Ishikawa (cell line): Measurements from ENCODE around the gene PDE8A.

Experiments used
- CEBPB ChIP-seq: IDR thresholded peaks from 2 replicates; pipeline ENCODE4 v1.6.1; 2012
- CREB1 ChIP-seq: IDR thresholded peaks from 2 replicates; pipeline ENCODE4 v1.6.1; 2012; ENCODE audit warnings: low read depth
- EGR1 ChIP-seq: IDR thresholded peaks from 2 replicates; pipeline ENCODE4 v1.6.1; 2012
- EP300 ChIP-seq: IDR thresholded peaks from 2 replicates; pipeline ENCODE4 v1.6.1; 2012; ENCODE audit warnings: borderline replicate concordance
- FOXM1 ChIP-seq: IDR thresholded peaks from 2 replicates; pipeline ENCODE4 v1.6.1; 2012; ENCODE audit warnings: low read depth, borderline replicate concordance
- MAX ChIP-seq: IDR thresholded peaks from 2 replicates; pipeline ENCODE4 v1.6.1; 2012
- NFIC ChIP-seq: IDR thresholded peaks from 2 replicates; pipeline ENCODE4 v1.6.1; 2012
- RAD21 ChIP-seq: IDR thresholded peaks from 2 replicates; pipeline ENCODE4 v1.6.1; 2012; ENCODE audit warnings: low read depth
- REST ChIP-seq: IDR thresholded peaks from 2 replicates; pipeline ENCODE4 v1.6.1; 2012; ENCODE audit warnings: low read depth, mild to moderate bottlenecking
- TAF1 ChIP-seq: IDR thresholded peaks from 2 replicates; pipeline ENCODE4 v1.6.1; 2012; ENCODE audit warnings: low read depth, mild to moderate bottlenecking
- TCF12 ChIP-seq: IDR thresholded peaks from 2 replicates; pipeline ENCODE4 v1.6.1; 2012; ENCODE audit warnings: low read depth
- TEAD4 ChIP-seq: IDR thresholded peaks from 2 replicates; pipeline ENCODE4 v1.6.1; 2012
- USF1 ChIP-seq: IDR thresholded peaks from 2 replicates; pipeline ENCODE4 v1.6.1; 2012
- YY1 ChIP-seq: IDR thresholded peaks from 2 replicates; pipeline ENCODE4 v1.6.1; 2012; ENCODE audit warnings: low read depth
- ZBTB7A ChIP-seq: IDR thresholded peaks from 2 replicates; pipeline ENCODE4 v1.6.1; 2012; ENCODE audit warnings: low read depth

Gene PDE8A

DNA sequence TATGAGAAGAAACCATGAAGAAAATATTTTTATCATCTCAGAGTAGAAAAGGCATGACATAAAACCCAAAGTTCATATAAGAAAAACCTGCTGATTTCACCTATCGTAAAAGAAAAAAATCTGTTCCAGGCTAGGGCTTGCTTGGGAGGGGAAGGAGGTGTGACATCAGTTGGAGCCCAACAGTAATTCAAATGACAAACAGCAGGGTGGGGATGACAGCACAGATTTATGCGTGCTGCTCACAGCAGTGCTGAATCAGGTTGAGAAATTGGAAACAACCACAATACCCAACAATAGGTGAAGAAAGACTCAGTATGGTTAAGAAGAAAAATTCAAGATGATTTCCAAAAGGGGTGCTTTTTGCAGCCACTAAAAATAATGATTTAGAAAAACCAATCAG is 172.4 kb downstream of the PDE8A start:
- TF ChIP-seq RAD21 (peak; percentile 6; the same call in 1 of the 2 replicates), FOXM1 (no peak)

- no peak for TF ChIP-seq EGR1
- no peak for TF ChIP-seq TCF12
- TF ChIP-seq EP300: no peak
- TF ChIP-seq CREB1: no peak
- TF ChIP-seq FOXM1: no peak
- no peak for TF ChIP-seq REST
- TF ChIP-seq NFIC: no peak
- no peak for TF ChIP-seq CEBPB
- TF ChIP-seq MAX: no peak
- no peak for TF ChIP-seq ZBTB7A
- no peak for TF ChIP-seq RAD21
- no peak for TF ChIP-seq USF1
- no peak for TF ChIP-seq TAF1
- no peak for TF ChIP-seq TEAD4
These were observed 173.7 kb downstream of the PDE8A start for GRCh38 chr15:85155360-85155759.

GRCh38 chr15:85155857-85156256 is 174.2 kb downstream of the PDE8A start:
- TF ChIP-seq TAF1: no peak
- no peak for TF ChIP-seq FOXM1
- no peak for TF ChIP-seq NFIC
- TF ChIP-seq TEAD4: no peak
- no peak for TF ChIP-seq EP300
- no peak for TF ChIP-seq ZBTB7A
- no peak for TF ChIP-seq USF1
- TF ChIP-seq REST: no peak
- no peak for TF ChIP-seq TCF12
- no peak for TF ChIP-seq YY1
- no peak for TF ChIP-seq RAD21
- TF ChIP-seq EGR1: no peak
- no peak for TF ChIP-seq MAX
- no peak for TF ChIP-seq CEBPB
- TF ChIP-seq CREB1: no peak

- TF ChIP-seq REST (no peak), MAX (no peak), EP300 (no peak), RAD21 (no peak), TCF12 (no peak), CEBPB (no peak), TEAD4 (no peak), ZBTB7A (no peak), YY1 (no peak), EGR1 (no peak), TAF1 (no peak), FOXM1 (no peak), CREB1 (no peak), USF1 (no peak), NFIC (no peak)
These were observed 175.7 kb downstream of the PDE8A start for GRCh38 chr15:85157344-85157743.
